ENCODE data around the gene INSL3.

- TF ChIP-seq CTCF (IDR thresholded peaks at IDR 0.05) (no peak), POLR2AphosphoS5 (IDR thresholded peaks at IDR 0.05; ENCODE audit: insufficient read depth in 1 of 2, low read depth in 1 of 2) (no peak)
Measured at GRCh38 chr19:17821190-17821589, at the start of gene INSL3.
